CD4-positive, alpha-beta T cell treated with Interleukin-17A for 1 hour (primary cell): ENCODE measurements around the gene NPHP4.
"Not testable (repeated sequence)": the region's sequence is repeated elsewhere in the genome, so short reads cannot be mapped to it uniquely, and the experiment has no call there.

Source experiments
- DNase-seq: peaks from one replicate; pipeline ENCODE4 v3.0.0-alpha.2; 2020

The NPHP4 gene

GRCh38 chr1:5907966-5908365 is 84.3 kb downstream of the NPHP4 start:
- DNase-seq = no peak

- DNase-seq = no peak
These were observed 84.8 kb downstream of the NPHP4 start for GRCh38 chr1:5907386-5907785.

- no peak for DNase-seq
These were observed 85.3 kb downstream of the NPHP4 start for GRCh38 chr1:5906966-5907365.

- no peak for DNase-seq
These were observed 86.1 kb downstream of the NPHP4 start for GRCh38 chr1:5906116-5906515.

- DNase-seq = no peak
These were observed 86.8 kb downstream of the NPHP4 start for GRCh38 chr1:5905436-5905835.

GRCh38 chr1:5904551-5904950 is 87.7 kb downstream of the NPHP4 start:
- no peak for DNase-seq

GRCh38 chr1:5903680-5904079 is 88.5 kb downstream of the NPHP4 start:
- no peak for DNase-seq

GRCh38 chr1:5903031-5903430 is 89.2 kb downstream of the NPHP4 start:
- no peak for DNase-seq

GRCh38 chr1:5901841-5902240 is 90.4 kb downstream of the NPHP4 start:
- DNase-seq = no peak

GRCh38 chr1:5901150-5901549 is 91.1 kb downstream of the NPHP4 start:
- DNase-seq = no peak

GRCh38 chr1:5898266-5898665 is 94.0 kb downstream of the NPHP4 start:
- DNase-seq = no peak

- DNase-seq = no peak
These were observed 95.2 kb downstream of the NPHP4 start for GRCh38 chr1:5896706-5897660.

GRCh38 chr1:5895446-5896406 is 96.5 kb downstream of the NPHP4 start:
- DNase-seq = no peak

GRCh38 chr1:5893699-5894278 is 98.4 kb downstream of the NPHP4 start:
- DNase-seq = not testable (repeated sequence)

GRCh38 chr1:5892329-5892728 is 99.9 kb downstream of the NPHP4 start:
- DNase-seq = no peak

- no peak for DNase-seq
These were observed 100.5 kb downstream of the NPHP4 start for GRCh38 chr1:5891736-5892135.

- no peak for DNase-seq
These were observed 101.1 kb downstream of the NPHP4 start for GRCh38 chr1:5891137-5891536.

- no peak for DNase-seq
These were observed 101.7 kb downstream of the NPHP4 start for GRCh38 chr1:5890346-5891106.

- no peak for DNase-seq
These were observed 102.3 kb downstream of the NPHP4 start for GRCh38 chr1:5889901-5890300.

GRCh38 chr1:5889462-5889861 is 102.8 kb downstream of the NPHP4 start:
- no peak for DNase-seq

GRCh38 chr1:5888606-5889211 is 103.5 kb downstream of the NPHP4 start:
- no peak for DNase-seq

- DNase-seq = no peak
These were observed 104.3 kb downstream of the NPHP4 start for GRCh38 chr1:5887971-5888361.
